Lung (tissue), 12 donors: ENCODE measurements around the gene MAST4. TPM values are rescaled to one million over a fixed set of nuclear protein-coding genes. Genes with fewer than 3 reads are reported as not detected.
A peak's percentile ranks its signal among the peaks of the same experiment; 100 is the strongest.

Experiments
- ATAC-seq: fragments of 200-7000 bp; cut with Tn5 transposase; one replicate; pipeline ENCODE4 v1.9.1; 2020; ENCODE audit warnings: moderate number of reproducible peaks; ENCODE audit not compliant: insufficient read depth, low FRiP score
- DNase-seq, 3 donors: peaks; one replicate each; pipeline ENCODE4 v3.0.0-alpha.2; 2013 to 2017
- H3K27ac ChIP-seq, 2 donors: one replicate each; pipeline ENCODE4 v1.5.1; 2013; ENCODE audit warnings: mild to moderate bottlenecking in 2 of 2, moderate library complexity in 2 of 2, control low read depth in 1 of 2, inconsistent platforms in 1 of 2, low read depth in 1 of 2, low read length in 1 of 2
- H3K27me3 ChIP-seq, 3 donors: one replicate each; pipeline ENCODE4 v1.5.1; 2013; ENCODE audit warnings: low read length in 2 of 3; ENCODE audit not compliant: control insufficient read depth in 3 of 3, insufficient read depth in 3 of 3
- H3K36me3 ChIP-seq, 4 donors: one replicate each; pipeline ENCODE4 v1.5.1; 2013; ENCODE audit warnings: low read length in 4 of 4, mild to moderate bottlenecking in 1 of 4, moderate library complexity in 1 of 4; ENCODE audit not compliant: control insufficient read depth in 4 of 4, insufficient read depth in 4 of 4
- H3K4me1 ChIP-seq, 5 donors: one replicate each; pipeline ENCODE4 v1.5.1; 2013; ENCODE audit warnings: low read length in 5 of 5, mild to moderate bottlenecking in 2 of 5, moderate library complexity in 1 of 5; ENCODE audit not compliant: control insufficient read depth in 5 of 5, insufficient read depth in 5 of 5
- H3K4me3 ChIP-seq: one replicate; pipeline ENCODE4 v1.5.1; 2013; ENCODE audit warnings: mild to moderate bottlenecking, control low read depth, moderate library complexity
- H3K9ac ChIP-seq, 2 donors: one replicate each; pipeline ENCODE4 v1.5.1; 2013; ENCODE audit warnings: low read length in 2 of 2, control low read depth in 1 of 2; ENCODE audit not compliant: insufficient read depth in 1 of 2
- H3K9me3 ChIP-seq, 4 donors: one replicate each; pipeline ENCODE4 v1.5.1; 2013; ENCODE audit warnings: low read length in 3 of 4, mild to moderate bottlenecking in 1 of 4, moderate library complexity in 1 of 4; ENCODE audit not compliant: control insufficient read depth in 4 of 4, insufficient read depth in 3 of 4
- CTCF ChIP-seq: IDR thresholded peaks from 2 replicates; pipeline ENCODE4 v1.5.1; 2012; ENCODE audit warnings: mild to moderate bottlenecking; ENCODE audit errors: control extremely low read depth, extremely low read depth
- WGBS, 2 donors: extraction: QIAGEN DNeasy Blood & Tissue Kit; methylation state at CpG; one replicate each; pipeline ENCODE4 v1.1.7; 2013; 5-methylcytosine and 5-hydroxymethylcytosine counted together
- polyA plus RNA-seq, 2 donors: library from polyadenylated mRNA; stranded (reverse); fragments of 200-250 nt; gene quantifications; one replicate each; pipeline ENCODE4 v1.2.1, GENCODE V29; 2013
- total RNA-seq, 2 donors: library from RNA; depleted of rRNA in 1 of 2; stranded (reverse); fragments of >200 nt in 1 of 2; gene quantifications; one replicate each; pipeline ENCODE4 v1.2.1, GENCODE V29; 2014 to 2021
- donor health status: control.
- donor health status: control.
- donor health status: Bipolar disorder and iron deficiency.
- donor health status: healthy.
- donor health status: DM: yes; HTN: yes; CAD: no.

Gene MAST4
- total and polyA plus RNA-seq, 4 donors, result 13.9 to 153 (median 46.2) TPM

GRCh38 chr5:66979738-66980137 is 383.5 kb downstream of the MAST4 start:
- Histone ChIP-seq H3K27ac (no peak overlapping the region), H3K9me3 (no peaks in the 10 kb centered on the region), H3K4me1 (peaks cover 0 to 45% (median 21%) of the 10 kb centered on the region in 5 donors), H3K36me3 (no peaks in the 10 kb centered on the region), H3K4me3 (no peak overlapping the region), H3K27me3 (no peaks in the 10 kb centered on the region), H3K9ac (no peak overlapping the region)
- ATAC-seq (no peak), DNase-seq (no peak)
- 75 to 89% methylated on average over 3 of the region's 3 CpGs for WGBS, 2 donors
- TF ChIP-seq CTCF, result no peak

DNA sequence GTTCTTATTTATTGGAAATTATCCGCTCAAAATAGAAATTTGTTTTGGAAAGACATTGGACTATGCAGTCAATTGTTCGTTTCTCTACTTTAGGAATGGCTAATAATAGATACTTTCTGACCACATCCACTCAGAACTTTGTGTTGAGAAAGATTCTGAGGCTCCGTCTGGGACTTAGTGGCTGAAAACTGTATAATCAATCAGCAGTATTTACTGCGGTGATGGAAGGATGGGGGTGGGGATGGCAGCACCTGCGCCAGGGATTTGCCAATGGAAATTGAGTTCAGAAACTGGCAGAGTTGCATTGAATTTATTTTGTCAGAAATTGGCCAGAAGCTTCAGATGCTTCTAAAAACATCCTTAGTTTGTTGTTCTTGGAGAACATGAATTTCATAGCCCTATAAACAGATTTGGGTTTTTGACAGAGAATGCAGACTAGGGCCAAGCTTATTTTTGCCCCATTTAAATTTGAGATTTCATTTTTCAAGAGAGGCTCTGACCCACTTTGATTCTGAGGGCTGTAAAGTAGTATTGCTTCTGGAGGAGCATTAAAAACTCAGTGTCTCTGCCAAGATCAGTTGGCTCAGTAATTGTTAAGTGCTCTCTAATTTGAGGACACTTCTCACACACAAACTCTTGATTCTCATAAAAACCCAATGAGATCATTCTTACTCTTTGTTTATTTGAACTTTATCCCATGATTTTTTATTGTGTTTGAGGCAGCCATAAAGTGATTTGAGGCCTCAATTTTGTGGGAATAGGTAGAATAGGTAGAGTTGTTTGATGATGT is 385.3 kb downstream of the MAST4 start:
- H3K27me3 ChIP-seq, result no peaks in the 10 kb centered on the region
- no peaks in the 10 kb centered on the region for H3K36me3 ChIP-seq
- peaks cover 0 to 49% (median 21%) of the 10 kb centered on the region in 5 donors for H3K4me1 ChIP-seq
- peak; percentile 42 for ATAC-seq
- no peak for TF ChIP-seq CTCF
- peak in 2 of 3 donors; percentile 58 to 63 for DNase-seq
- no peak overlapping the region for H3K9ac ChIP-seq
- no peak overlapping the region for H3K4me3 ChIP-seq
- WGBS, 2 donors, result 45 to 84% methylated on average over 5 of the region's 5 CpGs
- H3K27ac ChIP-seq, result peak overlapping the region in 1 of 2 donors; percentile 9
- H3K9me3 ChIP-seq, result no peaks in the 10 kb centered on the region

GRCh38 chr5:66982056-66982387 is 385.8 kb downstream of the MAST4 start:
- H3K36me3 ChIP-seq, result no peaks in the 10 kb centered on the region
- no peak overlapping the region for H3K9ac ChIP-seq
- WGBS, 2 donors, result 68 to 84% methylated on average over 4 of the region's 4 CpGs
- no peaks in the 10 kb centered on the region for H3K27me3 ChIP-seq
- TF ChIP-seq CTCF, result no peak
- H3K4me1 ChIP-seq, result peaks cover 0 to 49% (median 22%) of the 10 kb centered on the region in 5 donors
- H3K9me3 ChIP-seq, result no peaks in the 10 kb centered on the region
- no peak for DNase-seq
- no peak overlapping the region for H3K27ac ChIP-seq
- no peak for ATAC-seq
- H3K4me3 ChIP-seq, result no peak overlapping the region
